ENCODE data around the gene UFD1. TPM values are rescaled to one million over a fixed set of nuclear protein-coding genes. Genes with fewer than 3 reads are reported as not detected.

Gene UFD1
- total RNA-seq, 1 donor from 2014 or later, result 54.4 TPM

DNA sequence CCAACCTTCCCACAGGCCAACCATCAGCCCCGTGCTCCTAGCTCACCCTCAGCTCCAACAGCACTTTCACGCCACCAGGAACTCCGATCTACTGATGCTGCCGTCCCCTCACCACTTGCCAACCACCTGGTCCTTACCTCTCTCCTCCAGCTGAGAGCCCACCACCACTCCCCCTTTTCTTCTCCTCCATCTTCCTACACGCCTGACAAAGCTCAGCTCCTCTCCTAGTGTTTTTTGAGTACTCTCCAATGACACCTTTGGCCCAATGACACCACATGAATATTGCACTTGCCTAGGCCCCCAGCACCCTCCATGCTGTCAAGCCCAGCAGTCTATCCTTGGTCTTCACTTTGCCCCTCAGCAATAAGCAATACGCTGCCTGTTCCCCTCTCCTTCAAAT, 78.1 kb downstream of the UFD1 start:
- Mint-ChIP-seq H3K4me1 (peaks cover 15% of the 10 kb centered on the region), H3K27ac (no peak overlapping the region)

More for the DNA sequence above, 78.1 kb downstream of the UFD1 start:
- Mint-ChIP-seq H3K27me3 (no peaks in the 10 kb centered on the region), H3K9me3 (no peaks in the 10 kb centered on the region), H3K4me3 (no peak overlapping the region), H3K36me3 (ENCODE audit: low read depth) (peaks cover 74% of the 10 kb centered on the region)
- intact Hi-C loops (cut with micrococcal nuclease), result loop anchor here (5.0 kb wide), 1 partner anchor 39 kb away; no protein-coding TSS in a partner anchor
- CTCF ChIA-PET, result no interaction called here
- POLR2A ChIA-PET, result no interaction called here
- DNase-seq (no peak), ATAC-seq (ENCODE audit: low read depth) (no peak)
- TF ChIP-seq, protein P1, sequence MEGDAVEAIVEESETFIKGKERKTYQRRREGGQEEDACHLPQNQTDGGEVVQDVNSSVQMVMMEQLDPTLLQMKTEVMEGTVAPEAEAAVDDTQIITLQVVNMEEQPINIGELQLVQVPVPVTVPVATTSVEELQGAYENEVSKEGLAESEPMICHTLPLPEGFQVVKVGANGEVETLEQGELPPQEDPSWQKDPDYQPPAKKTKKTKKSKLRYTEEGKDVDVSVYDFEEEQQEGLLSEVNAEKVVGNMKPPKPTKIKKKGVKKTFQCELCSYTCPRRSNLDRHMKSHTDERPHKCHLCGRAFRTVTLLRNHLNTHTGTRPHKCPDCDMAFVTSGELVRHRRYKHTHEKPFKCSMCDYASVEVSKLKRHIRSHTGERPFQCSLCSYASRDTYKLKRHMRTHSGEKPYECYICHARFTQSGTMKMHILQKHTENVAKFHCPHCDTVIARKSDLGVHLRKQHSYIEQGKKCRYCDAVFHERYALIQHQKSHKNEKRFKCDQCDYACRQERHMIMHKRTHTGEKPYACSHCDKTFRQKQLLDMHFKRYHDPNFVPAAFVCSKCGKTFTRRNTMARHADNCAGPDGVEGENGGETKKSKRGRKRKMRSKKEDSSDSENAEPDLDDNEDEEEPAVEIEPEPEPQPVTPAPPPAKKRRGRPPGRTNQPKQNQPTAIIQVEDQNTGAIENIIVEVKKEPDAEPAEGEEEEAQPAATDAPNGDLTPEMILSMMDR (IDR thresholded peaks at IDR 0.05), result no peak

Other genes with a start within 250 kb of the UFD1 start
- 2.7 and 5.0 TPM in 2 replicates for gene CLTCL1, start 187.5 kb downstream of the UFD1 start, total RNA-seq
- 29.7 and 32.7 TPM in 2 replicates for gene HIRA, start 47.5 kb downstream of the UFD1 start, total RNA-seq
- gene MRPL40, start 46.6 kb downstream of the UFD1 start, total RNA-seq, result 24.0 and 24.3 TPM in 2 replicates
- 35.7 and 43.0 TPM in 2 replicates for gene C22orf39, start 31.5 kb downstream of the UFD1 start, total RNA-seq
- gene CDC45, start 727 bp upstream of the UFD1 start, total RNA-seq, result 3.9 and 4.1 TPM in 2 replicates
- not detected in 2 replicates for gene CLDN5, start 45.2 kb upstream of the UFD1 start, total RNA-seq
- not detected in 2 replicates for gene SEPTIN5, start 235.3 kb upstream of the UFD1 start, total RNA-seq
- gene GP1BB, start 244.3 kb upstream of the UFD1 start, total RNA-seq, result not detected in 2 replicates